HFFc6 (cell line): ENCODE data around the gene GNG3. TPM values are rescaled to one million over a fixed set of nuclear protein-coding genes. Genes with fewer than 3 reads are reported as not detected.
"Not testable (repeated sequence)": the region's sequence is repeated elsewhere in the genome, so short reads cannot be mapped to it uniquely, and the experiment has no call there.

Experiments
- DNase-seq: peaks from one replicate; pipeline ENCODE4 v3.0.0-alpha.2; 2018
- H3K27ac Mint-ChIP-seq: 2 replicates; pipeline ENCODE4 v1.8.0; 2020; ENCODE audit warnings: mild to moderate bottlenecking, mixed read lengths
- H3K27me3 Mint-ChIP-seq: 2 replicates; pipeline ENCODE4 v1.8.0; 2021; ENCODE audit warnings: mild to moderate bottlenecking, moderate library complexity, mixed read lengths; ENCODE audit not compliant: insufficient read depth
- H3K36me3 Mint-ChIP-seq: 2 replicates; pipeline ENCODE4 v1.8.0; 2021; ENCODE audit warnings: low read depth, mixed read lengths
- H3K4me1 Mint-ChIP-seq: 2 replicates; pipeline ENCODE4 v1.8.0; 2020; ENCODE audit warnings: low read depth, mixed read lengths
- H3K4me3 Mint-ChIP-seq: 2 replicates; pipeline ENCODE4 v1.8.0; 2020; ENCODE audit warnings: mild to moderate bottlenecking, moderate library complexity, mixed read lengths
- H3K9me3 Mint-ChIP-seq: 2 replicates; pipeline ENCODE4 v1.8.0; 2020; ENCODE audit warnings: mild to moderate bottlenecking, mixed read lengths
- CTCF ChIP-seq: fragments of 200-600 bp; sonication (generic); IDR thresholded peaks from 2 replicates; pipeline ENCODE4 v1.5.0; 2021; ENCODE audit warnings: antibody characterized with exemption, mild to moderate bottlenecking
- total RNA-seq, 6 experiments: library from RNA; stranded (reverse); fragmentation: NEBNext Ultra II Directional; extraction: Animal tissue kit (Norgen Biotek cat#: 25700); gene quantifications; 2 replicates in 1 of 6; 3 replicates in 5 of 6; pipeline ENCODE4 v1.2.3, GENCODE V29; 2021

Gene GNG3
- total RNA-seq, 6 experiments from 2014 or later = not detected

GRCh38 chr11:62673196-62673525 is 34.3 kb upstream of the GNG3 start:
- H3K9me3 Mint-ChIP-seq = no peaks in the 10 kb centered on the region
- peak overlapping the region; percentile 97; the same call in 1 of the 2 replicates for H3K27ac Mint-ChIP-seq
- H3K27me3 Mint-ChIP-seq = peaks cover 4% of the 10 kb centered on the region; the same call in 1 of the 2 replicates
- no peak for DNase-seq
- H3K4me1 Mint-ChIP-seq = peaks cover 51% of the 10 kb centered on the region
- peaks cover 25% of the 10 kb centered on the region for H3K36me3 Mint-ChIP-seq
- peak overlapping the region; percentile 99; the same call in 1 of the 2 replicates for H3K4me3 Mint-ChIP-seq
- no peak for TF ChIP-seq CTCF

DNA sequence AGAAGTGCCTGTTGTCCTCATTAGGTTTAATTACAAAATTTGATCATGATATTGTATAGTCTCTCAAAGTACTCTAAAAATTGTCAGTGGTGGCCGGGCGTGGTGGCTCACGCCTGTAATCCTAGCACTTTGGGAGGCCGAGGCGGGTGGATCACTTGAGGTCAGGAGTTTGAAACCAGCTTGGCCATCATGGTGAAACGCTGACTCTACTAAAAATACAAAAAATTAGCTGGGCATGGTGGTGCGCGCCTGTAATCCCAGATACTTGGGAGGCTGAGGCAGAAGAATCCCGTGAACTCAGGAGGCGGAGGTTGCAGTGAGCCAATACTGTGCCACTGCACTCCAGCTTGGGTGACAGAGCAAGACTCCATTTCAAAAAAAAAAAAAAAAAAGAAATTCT is 32.1 kb upstream of the GNG3 start:
- Mint-ChIP-seq H3K4me1 (peaks cover 42% of the 10 kb centered on the region), H3K36me3 (peaks cover 25% of the 10 kb centered on the region)
- H3K27ac Mint-ChIP-seq, DNase-seq, H3K4me3 Mint-ChIP-seq, H3K27me3 Mint-ChIP-seq, H3K9me3 Mint-ChIP-seq: not testable (repeated sequence)

- no peak overlapping the region; the same call in 1 of the 2 replicates for H3K4me3 Mint-ChIP-seq
- peaks cover 4% of the 10 kb centered on the region; the same call in 1 of the 2 replicates for H3K27me3 Mint-ChIP-seq
- TF ChIP-seq CTCF = no peak
- no peaks in the 10 kb centered on the region for H3K9me3 Mint-ChIP-seq
- H3K27ac Mint-ChIP-seq = peak overlapping the region; percentile 2
- DNase-seq = no peak
- H3K4me1 Mint-ChIP-seq = peaks cover 42% of the 10 kb centered on the region
- H3K36me3 Mint-ChIP-seq = peaks cover 16% of the 10 kb centered on the region
Measured at GRCh38 chr11:62676698-62677097, 30.8 kb upstream of the GNG3 start.

DNA sequence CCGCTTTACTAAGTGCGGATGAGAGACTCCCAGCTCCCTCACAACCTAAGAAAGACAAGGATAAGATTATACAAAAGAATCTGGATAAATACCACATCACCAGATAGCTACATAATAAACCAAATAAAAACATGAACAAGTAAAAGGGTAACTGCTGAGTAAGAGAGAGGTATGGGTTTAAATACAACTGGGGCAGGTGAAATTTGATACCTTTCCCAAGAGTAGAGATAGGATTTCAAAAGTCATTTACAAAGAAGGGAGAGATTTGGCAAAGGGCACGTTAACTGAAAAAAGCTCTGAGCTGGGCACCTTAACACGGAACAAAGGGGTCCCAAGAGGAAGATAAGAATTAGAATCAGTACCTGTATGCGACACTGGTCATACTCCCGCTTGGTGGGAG is 30.3 kb upstream of the GNG3 start:
- peaks cover 16% of the 10 kb centered on the region for H3K36me3 Mint-ChIP-seq

DNA sequence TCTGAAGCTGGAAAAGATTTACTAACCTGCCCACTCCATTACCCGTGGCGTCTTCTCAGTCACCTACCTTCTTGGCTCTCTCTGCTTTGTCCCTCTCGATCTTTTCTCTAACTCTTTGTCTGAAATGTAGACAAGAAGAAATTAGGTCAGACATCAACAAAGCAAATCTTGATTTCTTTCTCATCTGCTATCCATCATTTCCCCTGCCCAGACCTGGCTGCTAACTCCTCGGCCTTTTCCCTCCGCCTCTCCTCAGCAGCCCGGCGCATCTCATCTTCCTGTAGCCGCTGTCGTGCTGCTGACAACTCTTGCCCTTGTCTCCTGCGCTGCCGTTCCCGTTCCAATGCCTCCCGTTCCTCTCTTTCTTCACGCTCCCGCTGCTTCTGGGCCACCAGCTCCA is 29.8 kb upstream of the GNG3 start:
- Mint-ChIP-seq H3K4me3 (peak overlapping the region; percentile 91), H3K9me3 (no peaks in the 10 kb centered on the region), H3K4me1 (peaks cover 34% of the 10 kb centered on the region), H3K27me3 (peaks cover 4% of the 10 kb centered on the region; the same call in 1 of the 2 replicates), H3K27ac (peak overlapping the region; percentile 94), H3K36me3 (peaks cover 16% of the 10 kb centered on the region)
- no peak for DNase-seq
- no peak for TF ChIP-seq CTCF

More for the DNA sequence above, 30.3 kb upstream of the GNG3 start:
- Mint-ChIP-seq H3K27ac (peak overlapping the region; percentile 2; the same call in 1 of the 2 replicates), H3K4me1 (peaks cover 38% of the 10 kb centered on the region), H3K27me3 (peaks cover 4% of the 10 kb centered on the region; the same call in 1 of the 2 replicates), H3K4me3 (peak overlapping the region; percentile 91), H3K9me3 (no peaks in the 10 kb centered on the region)
- DNase-seq = no peak
- TF ChIP-seq CTCF = no peak

DNA sequence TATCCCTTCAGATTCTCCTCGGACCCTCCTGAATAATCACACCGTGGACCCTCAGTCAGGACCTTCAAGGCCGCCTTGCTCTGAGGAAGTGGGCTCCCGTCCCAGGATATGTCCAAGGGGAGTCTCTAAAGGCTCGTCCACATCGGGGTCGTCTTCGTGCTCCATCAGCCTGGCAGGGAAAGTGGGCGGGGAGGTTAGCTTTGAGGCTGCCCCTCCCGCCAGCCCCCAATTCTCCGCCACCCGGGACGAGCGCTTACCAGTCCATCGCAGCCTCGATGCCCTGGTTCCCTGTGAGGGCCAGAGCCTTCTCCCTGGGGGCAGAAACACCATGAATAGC is 29.1 kb upstream of the GNG3 start:
- TF ChIP-seq CTCF = no peak
- Mint-ChIP-seq H3K36me3 (peaks cover 16% of the 10 kb centered on the region), H3K27me3 (peaks cover 4% of the 10 kb centered on the region; the same call in 1 of the 2 replicates), H3K4me3 (peak overlapping the region; percentile 91), H3K9me3 (no peaks in the 10 kb centered on the region), H3K4me1 (peaks cover 27% of the 10 kb centered on the region), H3K27ac (peak overlapping the region; percentile 94)
- no peak for DNase-seq
